Measurements from ENCODE around the gene TCF4. TPM values are rescaled to one million over a fixed set of nuclear protein-coding genes. Genes with fewer than 3 reads are reported as not detected.

Gene TCF4
- total and polyA plus RNA-seq, 7 experiments from 2014 or later: 0.94 to 21.8 (median 2.6) TPM

- no peaks in the 10 kb centered on the region for H3K4me1 ChIP-seq (ENCODE audit: control insufficient read depth in 2 of 2, insufficient read depth in 2 of 2, low read length in 2 of 2)
- CTCF ChIA-PET: no interaction called here
- Mint-ChIP-seq H3K9me3 (peaks cover 0 to 8% (median 2%) of the 10 kb centered on the region in 11 donors), H3K4me1 (no peaks in the 10 kb centered on the region), H3K27ac (no peak overlapping the region), H3K4me3 (no peak overlapping the region), H3K27me3 (peaks cover 0 to 12% (median 4%) of the 10 kb centered on the region in 5 donors), H3K36me3 (no peaks in the 10 kb centered on the region)
- DNase-seq: no peak
- no peak overlapping the region for H3K27ac ChIP-seq (ENCODE audit: low read depth, low read length)
- POLR2A ChIA-PET: no interaction called here
- H3K36me3 ChIP-seq (ENCODE audit: control insufficient read depth in 2 of 3, insufficient read depth in 3 of 3, low read length in 3 of 3): no peaks in the 10 kb centered on the region
- no peaks in the 10 kb centered on the region for H3K9me3 ChIP-seq (ENCODE audit: control insufficient read depth in 2 of 3, low read length in 3 of 3)
- no peak overlapping the region for H3K4me3 ChIP-seq (ENCODE audit: low read length)
- no peaks in the 10 kb centered on the region for H3K27me3 ChIP-seq (ENCODE audit: control insufficient read depth in 2 of 2, insufficient read depth in 2 of 2, low read length in 2 of 2)
- no peak for ATAC-seq
- intact Hi-C loops (cut with micrococcal nuclease): no loop called here
These were observed 366.4 kb downstream of the TCF4 start for GRCh38 chr18:55221622-55222021.

- H3K4me1 Mint-ChIP-seq: no peaks in the 10 kb centered on the region
- Histone ChIP-seq H3K36me3 (ENCODE audit: control insufficient read depth in 2 of 3, insufficient read depth in 3 of 3, low read length in 3 of 3) (no peaks in the 10 kb centered on the region), H3K4me3 (ENCODE audit: low read length) (no peak overlapping the region), H3K27me3 (ENCODE audit: control insufficient read depth in 2 of 2, insufficient read depth in 2 of 2, low read length in 2 of 2) (no peaks in the 10 kb centered on the region), H3K27ac (ENCODE audit: low read depth, low read length) (no peak overlapping the region), H3K4me1 (ENCODE audit: control insufficient read depth in 2 of 2, insufficient read depth in 2 of 2, low read length in 2 of 2) (no peaks in the 10 kb centered on the region), H3K9me3 (ENCODE audit: control insufficient read depth in 2 of 3, low read length in 3 of 3) (no peaks in the 10 kb centered on the region)
- ATAC-seq (no peak), DNase-seq (no peak)
- POLR2A ChIA-PET: no interaction called here
- peaks cover 0 to 12% (median 4%) of the 10 kb centered on the region in 5 donors for H3K27me3 Mint-ChIP-seq
- H3K9me3 Mint-ChIP-seq: peaks cover 0 to 11% (median 3%) of the 10 kb centered on the region in 11 donors
- H3K27ac Mint-ChIP-seq: no peak overlapping the region
- H3K36me3 Mint-ChIP-seq: no peaks in the 10 kb centered on the region
- CTCF ChIA-PET: no interaction called here
- intact Hi-C loops (cut with micrococcal nuclease): no loop called here
- no peak overlapping the region for H3K4me3 Mint-ChIP-seq
These were observed 367.5 kb downstream of the TCF4 start for GRCh38 chr18:55220523-55220922.

- no peaks in the 10 kb centered on the region for H3K36me3 Mint-ChIP-seq
- H3K27me3 Mint-ChIP-seq: peaks cover 0 to 12% (median 4%) of the 10 kb centered on the region in 5 donors
- CTCF ChIA-PET: no interaction called here
- Histone ChIP-seq H3K9me3 (ENCODE audit: control insufficient read depth in 2 of 3, low read length in 3 of 3) (no peaks in the 10 kb centered on the region), H3K27me3 (ENCODE audit: control insufficient read depth in 2 of 2, insufficient read depth in 2 of 2, low read length in 2 of 2) (no peaks in the 10 kb centered on the region), H3K36me3 (ENCODE audit: control insufficient read depth in 2 of 3, insufficient read depth in 3 of 3, low read length in 3 of 3) (no peaks in the 10 kb centered on the region), H3K27ac (ENCODE audit: low read depth, low read length) (no peak overlapping the region), H3K4me1 (ENCODE audit: control insufficient read depth in 2 of 2, insufficient read depth in 2 of 2, low read length in 2 of 2) (no peaks in the 10 kb centered on the region), H3K4me3 (ENCODE audit: low read length) (no peak overlapping the region)
- peaks cover 0 to 11% (median 3%) of the 10 kb centered on the region in 11 donors for H3K9me3 Mint-ChIP-seq
- no peak for DNase-seq
- intact Hi-C loops (cut with micrococcal nuclease): no loop called here
- no peak overlapping the region for H3K27ac Mint-ChIP-seq
- ATAC-seq: no peak
- no peaks in the 10 kb centered on the region for H3K4me1 Mint-ChIP-seq
- no peak overlapping the region for H3K4me3 Mint-ChIP-seq
- POLR2A ChIA-PET: no interaction called here
These were observed 368.2 kb downstream of the TCF4 start for GRCh38 chr18:55219823-55220222.

- H3K27me3 ChIP-seq (ENCODE audit: control insufficient read depth in 2 of 2, insufficient read depth in 2 of 2, low read length in 2 of 2): no peaks in the 10 kb centered on the region
- no peak overlapping the region for H3K27ac ChIP-seq (ENCODE audit: low read depth, low read length)
- no peak overlapping the region for H3K4me3 ChIP-seq (ENCODE audit: low read length)
- no peaks in the 10 kb centered on the region for H3K4me1 ChIP-seq (ENCODE audit: control insufficient read depth in 2 of 2, insufficient read depth in 2 of 2, low read length in 2 of 2)
- POLR2A ChIA-PET: no interaction called here
- DNase-seq (no peak), ATAC-seq (no peak)
- H3K36me3 ChIP-seq (ENCODE audit: control insufficient read depth in 2 of 3, insufficient read depth in 3 of 3, low read length in 3 of 3): no peaks in the 10 kb centered on the region
- intact Hi-C loops (cut with micrococcal nuclease): no loop called here
- CTCF ChIA-PET: no interaction called here
- Mint-ChIP-seq H3K9me3 (peaks cover 0 to 11% (median 3%) of the 10 kb centered on the region in 11 donors), H3K27me3 (peaks cover 0 to 12% (median 4%) of the 10 kb centered on the region in 5 donors), H3K27ac (no peak overlapping the region), H3K4me1 (no peaks in the 10 kb centered on the region), H3K36me3 (no peaks in the 10 kb centered on the region), H3K4me3 (no peak overlapping the region)
- H3K9me3 ChIP-seq (ENCODE audit: control insufficient read depth in 2 of 3, low read length in 3 of 3): no peaks in the 10 kb centered on the region
These were observed 368.9 kb downstream of the TCF4 start for GRCh38 chr18:55219059-55219458.

- POLR2A ChIA-PET: no interaction called here
- Histone ChIP-seq H3K4me1 (ENCODE audit: control insufficient read depth in 2 of 2, insufficient read depth in 2 of 2, low read length in 2 of 2) (no peaks in the 10 kb centered on the region), H3K4me3 (ENCODE audit: low read length) (no peak overlapping the region), H3K9me3 (ENCODE audit: control insufficient read depth in 2 of 3, low read length in 3 of 3) (no peaks in the 10 kb centered on the region), H3K27me3 (ENCODE audit: control insufficient read depth in 2 of 2, insufficient read depth in 2 of 2, low read length in 2 of 2) (no peaks in the 10 kb centered on the region), H3K27ac (ENCODE audit: low read depth, low read length) (no peak overlapping the region), H3K36me3 (ENCODE audit: control insufficient read depth in 2 of 3, insufficient read depth in 3 of 3, low read length in 3 of 3) (no peaks in the 10 kb centered on the region)
- DNase-seq: no peak
- intact Hi-C loops (cut with micrococcal nuclease): no loop called here
- peaks cover 0 to 12% (median 4%) of the 10 kb centered on the region in 5 donors for H3K27me3 Mint-ChIP-seq
- H3K4me1 Mint-ChIP-seq: no peaks in the 10 kb centered on the region
- no peak overlapping the region for H3K4me3 Mint-ChIP-seq
- CTCF ChIA-PET: no interaction called here
- H3K9me3 Mint-ChIP-seq: peaks cover 0 to 11% (median 3%) of the 10 kb centered on the region in 11 donors
- H3K27ac Mint-ChIP-seq: no peak overlapping the region
- ATAC-seq: no peak
- H3K36me3 Mint-ChIP-seq: no peaks in the 10 kb centered on the region
These were observed 373.0 kb downstream of the TCF4 start for GRCh38 chr18:55214969-55215368.

DNA sequence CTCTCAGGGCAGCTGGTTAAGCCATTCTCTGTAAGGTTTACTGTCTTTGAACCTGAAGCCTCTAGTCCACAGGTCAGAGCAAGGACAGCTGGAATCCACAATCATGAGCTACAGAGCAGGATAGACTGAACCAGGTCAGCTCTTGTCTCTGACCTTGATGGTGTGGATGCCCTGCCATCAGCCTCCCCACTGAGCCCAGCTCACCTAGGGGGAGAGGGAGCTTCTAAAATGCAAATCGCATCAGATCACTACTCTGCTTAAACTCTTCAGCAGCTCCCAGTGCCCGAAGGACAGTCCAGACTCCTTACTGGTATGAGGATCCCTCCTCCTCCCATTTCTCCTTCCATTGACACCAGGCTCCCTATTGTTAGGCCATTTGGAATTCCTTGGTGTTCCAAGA, 373.5 kb downstream of the TCF4 start:
- intact Hi-C loops (cut with micrococcal nuclease): no loop called here

DNA sequence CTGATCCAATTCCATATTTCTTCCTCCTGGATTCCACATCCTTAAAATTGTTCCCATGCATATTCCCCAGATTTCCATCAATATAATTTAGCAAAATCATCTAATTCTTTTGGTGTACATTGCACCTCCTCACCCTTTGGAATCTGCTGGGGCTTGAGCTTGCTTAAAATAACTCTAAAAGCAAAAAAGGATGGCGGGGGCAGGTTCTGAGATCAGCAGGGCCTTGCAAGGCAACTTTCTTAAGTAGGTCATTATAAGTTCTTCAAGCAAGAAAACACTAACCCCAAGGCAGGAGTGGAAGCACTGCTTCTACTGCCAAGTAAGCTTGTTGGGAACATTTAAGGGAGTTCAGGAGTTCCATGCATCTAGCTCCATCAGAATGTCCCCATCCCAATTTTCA, 374.4 kb downstream of the TCF4 start:
- H3K27ac Mint-ChIP-seq: no peak overlapping the region
- no peaks in the 10 kb centered on the region for H3K4me1 ChIP-seq (ENCODE audit: control insufficient read depth in 2 of 2, insufficient read depth in 2 of 2, low read length in 2 of 2)
- H3K36me3 ChIP-seq (ENCODE audit: control insufficient read depth in 2 of 3, insufficient read depth in 3 of 3, low read length in 3 of 3): no peaks in the 10 kb centered on the region
- intact Hi-C loops (cut with micrococcal nuclease): no loop called here
- ATAC-seq (no peak), DNase-seq (no peak)
- H3K9me3 ChIP-seq (ENCODE audit: control insufficient read depth in 2 of 3, low read length in 3 of 3): no peaks in the 10 kb centered on the region
- H3K4me3 ChIP-seq (ENCODE audit: low read length): no peak overlapping the region
- H3K4me3 Mint-ChIP-seq: no peak overlapping the region
- H3K9me3 Mint-ChIP-seq: peaks cover 0 to 5% (median 0%) of the 10 kb centered on the region in 11 donors
- H3K36me3 Mint-ChIP-seq: no peaks in the 10 kb centered on the region
- no peak overlapping the region for H3K27ac ChIP-seq (ENCODE audit: low read depth, low read length)
- no peaks in the 10 kb centered on the region for H3K27me3 ChIP-seq (ENCODE audit: control insufficient read depth in 2 of 2, insufficient read depth in 2 of 2, low read length in 2 of 2)
- peaks cover 0 to 12% (median 4%) of the 10 kb centered on the region in 5 donors for H3K27me3 Mint-ChIP-seq
- ChIA-PET POLR2A (no interaction called here), CTCF (no interaction called here)
- no peaks in the 10 kb centered on the region for H3K4me1 Mint-ChIP-seq

More for the DNA sequence above, 373.5 kb downstream of the TCF4 start:
- Histone ChIP-seq H3K4me1 (ENCODE audit: control insufficient read depth in 2 of 2, insufficient read depth in 2 of 2, low read length in 2 of 2) (no peaks in the 10 kb centered on the region), H3K27ac (ENCODE audit: low read depth, low read length) (no peak overlapping the region), H3K27me3 (ENCODE audit: control insufficient read depth in 2 of 2, insufficient read depth in 2 of 2, low read length in 2 of 2) (no peaks in the 10 kb centered on the region), H3K36me3 (ENCODE audit: control insufficient read depth in 2 of 3, insufficient read depth in 3 of 3, low read length in 3 of 3) (no peaks in the 10 kb centered on the region), H3K4me3 (ENCODE audit: low read length) (no peak overlapping the region), H3K9me3 (ENCODE audit: control insufficient read depth in 2 of 3, low read length in 3 of 3) (no peaks in the 10 kb centered on the region)
- no peaks in the 10 kb centered on the region for H3K4me1 Mint-ChIP-seq
- no peak overlapping the region for H3K27ac Mint-ChIP-seq
- H3K27me3 Mint-ChIP-seq: peaks cover 0 to 12% (median 4%) of the 10 kb centered on the region in 5 donors
- DNase-seq (no peak), ATAC-seq (no peak)
- H3K36me3 Mint-ChIP-seq: no peaks in the 10 kb centered on the region
- H3K9me3 Mint-ChIP-seq: peaks cover 0 to 10% (median 3%) of the 10 kb centered on the region in 11 donors
- no peak overlapping the region for H3K4me3 Mint-ChIP-seq
- CTCF ChIA-PET: no interaction called here
- POLR2A ChIA-PET: no interaction called here

Data from naive thymus-derived CD4-positive, alpha-beta T cell (primary cell).